PC-3 (cell line): ENCODE data around the gene NEGR1.

Experiments used
- CTCF ChIP-seq: fragments of 300-600 bp; sonication (generic); conservative IDR thresholded peaks from 2 replicates; pipeline ENCODE4 v1.5.1; 2017; ENCODE audit warnings: antibody characterized with exemption, low read depth, mild to moderate bottlenecking, low read length
- EZH2 ChIP-seq: fragments of 300-600 bp; sonication (generic); IDR thresholded peaks from one replicate; pipeline ENCODE4 v1.6.1; 2017; ENCODE audit warnings: antibody characterized with exemption, mild to moderate bottlenecking, low read length; ENCODE audit not compliant: unreplicated experiment

- no peak for TF ChIP-seq CTCF
- no peak for TF ChIP-seq EZH2
Observed at GRCh38 chr1:72086394-72086793, 195.9 kb downstream of the NEGR1 start.
